Natural killer cell (primary cell): ENCODE measurements around the gene GPR63. TPM values are rescaled to one million over a fixed set of nuclear protein-coding genes. Genes with fewer than 3 reads are reported as not detected.

Experiments used
- ATAC-seq, 3 donors: fragments of 150-1000 bp in 2 of 3; fragments of 200-7000 bp in 1 of 3; cut with Tn5 transposase; 1 replicate in 1 of 3; 2 replicates in 2 of 3; pipeline ENCODE4 v1.10.0; 2021; ENCODE audit warnings: mild to moderate bottlenecking in 2 of 3, moderate library complexity in 2 of 3
- DNase-seq, 2 donors: peaks; one replicate each; pipeline versions ENCODE4 v3.0.0 to v3.0.0-alpha.2; 2013 to 2021; ENCODE audit warnings: mixed read lengths in 1 of 2
- H3K27ac ChIP-seq: one replicate; pipeline ENCODE4 v1.5.1; 2013; ENCODE audit warnings: mild to moderate bottlenecking, low read length
- H3K27me3 ChIP-seq: one replicate; pipeline ENCODE4 v1.6.1; 2013; ENCODE audit warnings: low read length; ENCODE audit not compliant: control insufficient read depth, insufficient read depth
- H3K36me3 ChIP-seq: one replicate; pipeline ENCODE4 v1.6.1; 2013; ENCODE audit warnings: low read length; ENCODE audit not compliant: control insufficient read depth, insufficient read depth
- H3K4me1 ChIP-seq: one replicate; pipeline ENCODE4 v1.6.1; 2013; ENCODE audit warnings: low read length; ENCODE audit not compliant: control insufficient read depth, insufficient read depth
- H3K4me3 ChIP-seq: one replicate; pipeline ENCODE4 v1.5.1; 2013; ENCODE audit warnings: low read length
- H3K9me3 ChIP-seq: one replicate; pipeline ENCODE4 v1.6.1; 2013; ENCODE audit warnings: low read length; ENCODE audit not compliant: control insufficient read depth, insufficient read depth
- H3K27ac Mint-ChIP-seq, 2 donors: one replicate each; pipeline ENCODE4 v1.8.0; 2022; ENCODE audit warnings: mild to moderate bottlenecking in 2 of 2, mixed read lengths in 2 of 2, moderate library complexity in 1 of 2
- H3K27me3 Mint-ChIP-seq, 2 donors: one replicate each; pipeline ENCODE4 v1.8.0; 2022; ENCODE audit warnings: low read depth in 2 of 2, mixed read lengths in 2 of 2
- H3K36me3 Mint-ChIP-seq: one replicate; pipeline ENCODE4 v1.8.0; 2022; ENCODE audit warnings: mixed read lengths
- H3K4me1 Mint-ChIP-seq, 2 donors: one replicate each; pipeline ENCODE4 v1.8.0; 2022; ENCODE audit warnings: mixed read lengths in 2 of 2
- H3K4me3 Mint-ChIP-seq: one replicate; pipeline ENCODE4 v1.8.0; 2022; ENCODE audit warnings: mild to moderate bottlenecking, moderate library complexity, mixed read lengths
- H3K9me3 Mint-ChIP-seq, 2 donors: one replicate each; pipeline ENCODE4 v1.8.0; 2022; ENCODE audit warnings: mixed read lengths in 2 of 2
- CTCF ChIP-seq: fragments of 200-600 bp; IDR thresholded peaks from one replicate; pipeline ENCODE4 v1.8.0; 2022; ENCODE audit warnings: antibody characterized with exemption
- WGBS: methylation state at CpG from one replicate; pipeline ENCODE4 v1.1.7; 2013; ENCODE audit warnings: missing lambda C conversion rate; ENCODE audit not compliant: insufficient coverage; 5-methylcytosine and 5-hydroxymethylcytosine counted together
- intact Hi-C: fragments of 100-400 bp; cut with micrococcal nuclease; formaldehyde crosslinking; loops from one replicate; pipeline ENCODE4 v1.14.2; 2022
- total RNA-seq, 4 donors: library from RNA; stranded (reverse); fragments of 120-200 nt in 1 of 4; gene quantifications; one replicate each; pipeline versions ENCODE4 v1.2.3 to v1.2.4, GENCODE V29; 2013 to 2022

Gene GPR63
- total RNA-seq, 3 donors from 2014 or later (not counting 1 experiment from before 2014, with no cell fraction given) = 0.07 to 0.31 (median 0.08) TPM

- H3K36me3 ChIP-seq = no peaks in the 10 kb centered on the region
- Mint-ChIP-seq H3K9me3 (peaks cover 0 to 2% of the 10 kb centered on the region in 2 donors), H3K27me3 (peaks cover 0 to 14% of the 10 kb centered on the region in 2 donors), H3K27ac (no peak overlapping the region), H3K4me1 (no peaks in the 10 kb centered on the region), H3K4me3 (no peak overlapping the region), H3K36me3 (no peaks in the 10 kb centered on the region)
- no peaks in the 10 kb centered on the region for H3K27me3 ChIP-seq
- no peak for ATAC-seq
- H3K4me1 ChIP-seq = no peaks in the 10 kb centered on the region
- intact Hi-C loops = no loop called here
- DNase-seq = no peak
- H3K9me3 ChIP-seq = no peaks in the 10 kb centered on the region
- H3K4me3 ChIP-seq = no peak overlapping the region
- WGBS = 87% methylated on average over 5 of the region's 5 CpGs
- no peak overlapping the region for H3K27ac ChIP-seq
- no peak for TF ChIP-seq CTCF
Measured at GRCh38 chr6:96811136-96811535, 26.1 kb downstream of the GPR63 start.

GRCh38 chr6:96809119-96809518, 28.2 kb downstream of the GPR63 start:
- ATAC-seq (no peak), DNase-seq (no peak)
- H3K27ac Mint-ChIP-seq = no peak overlapping the region
- Histone ChIP-seq H3K27me3 (no peaks in the 10 kb centered on the region), H3K27ac (no peak overlapping the region), H3K36me3 (no peaks in the 10 kb centered on the region), H3K4me3 (no peak overlapping the region), H3K4me1 (no peaks in the 10 kb centered on the region), H3K9me3 (no peaks in the 10 kb centered on the region)
- H3K36me3 Mint-ChIP-seq = no peaks in the 10 kb centered on the region
- peaks cover 0 to 2% of the 10 kb centered on the region in 2 donors for H3K9me3 Mint-ChIP-seq
- intact Hi-C loops = no loop called here
- no peak for TF ChIP-seq CTCF
- H3K4me3 Mint-ChIP-seq = no peak overlapping the region
- no peaks in the 10 kb centered on the region for H3K4me1 Mint-ChIP-seq
- H3K27me3 Mint-ChIP-seq = peaks cover 0 to under 1% of the 10 kb centered on the region in 2 donors

- no peaks in the 10 kb centered on the region for H3K9me3 ChIP-seq
- intact Hi-C loops = no loop called here
- H3K36me3 ChIP-seq = no peaks in the 10 kb centered on the region
- ATAC-seq = no peak
- no peak overlapping the region for H3K27ac ChIP-seq
- no peaks in the 10 kb centered on the region for H3K36me3 Mint-ChIP-seq
- no peaks in the 10 kb centered on the region for H3K27me3 Mint-ChIP-seq
- no peak for TF ChIP-seq CTCF
- no peaks in the 10 kb centered on the region for H3K4me1 Mint-ChIP-seq
- H3K9me3 Mint-ChIP-seq = no peaks in the 10 kb centered on the region
- no peak for DNase-seq
- H3K4me3 ChIP-seq = no peak overlapping the region
- no peak overlapping the region for H3K4me3 Mint-ChIP-seq
- no peaks in the 10 kb centered on the region for H3K27me3 ChIP-seq
- no peaks in the 10 kb centered on the region for H3K4me1 ChIP-seq
- H3K27ac Mint-ChIP-seq = no peak overlapping the region
Measured at GRCh38 chr6:96803106-96803481, 34.2 kb downstream of the GPR63 start.

- 84% methylated on average over 2 of the region's 2 CpGs for WGBS
- no peak overlapping the region for H3K27ac Mint-ChIP-seq
Measured at GRCh38 chr6:96795481-96795880, 41.8 kb downstream of the GPR63 start.

More at GRCh38 chr6:96795481-96795880, 41.8 kb downstream of the GPR63 start:
- Mint-ChIP-seq H3K9me3 (no peaks in the 10 kb centered on the region), H3K4me3 (no peak overlapping the region), H3K27me3 (no peaks in the 10 kb centered on the region), H3K4me1 (no peaks in the 10 kb centered on the region), H3K36me3 (no peaks in the 10 kb centered on the region)
- Histone ChIP-seq H3K27me3 (no peaks in the 10 kb centered on the region), H3K4me3 (no peak overlapping the region), H3K27ac (no peak overlapping the region), H3K4me1 (no peaks in the 10 kb centered on the region), H3K9me3 (no peaks in the 10 kb centered on the region), H3K36me3 (no peaks in the 10 kb centered on the region)
- intact Hi-C loops = no loop called here
- ATAC-seq (no peak), DNase-seq (no peak)
- TF ChIP-seq CTCF = no peak
